Skeletal muscle satellite cell (primary cell): ENCODE results near the gene TYROBP. TPM values are rescaled to one million over a fixed set of nuclear protein-coding genes. Genes with fewer than 3 reads are reported as not detected.
A peak's percentile ranks its signal among the peaks of the same experiment; 100 is the strongest.

Experiments used
- H3K27me3 ChIP-seq: 2 replicates; pipeline ENCODE4 v1.7.0; 2013; ENCODE audit warnings: low read length; ENCODE audit not compliant: control insufficient read depth, insufficient read depth
- H3K36me3 ChIP-seq: 2 replicates; pipeline ENCODE4 v1.7.0; 2013; ENCODE audit warnings: mild to moderate bottlenecking, control low read depth, low read length; ENCODE audit not compliant: insufficient read depth
- H3K4me1 ChIP-seq: 2 replicates; pipeline ENCODE4 v1.7.0; 2013; ENCODE audit warnings: low read length; ENCODE audit not compliant: control insufficient read depth, insufficient read depth
- H3K4me2 ChIP-seq: 2 replicates; pipeline ENCODE4 v1.7.0; 2013; ENCODE audit warnings: mild to moderate bottlenecking, low read length
- H3K4me3 ChIP-seq: 2 replicates; pipeline ENCODE4 v1.7.0; 2013; ENCODE audit warnings: low read length
- H3K9ac ChIP-seq: 2 replicates; pipeline ENCODE4 v1.7.0; 2013; ENCODE audit warnings: mild to moderate bottlenecking, low read depth, low read length, moderate library complexity
- H3K9me3 ChIP-seq: replicated peaks from 2 replicates; pipeline ENCODE4 v1.7.0; 2013; ENCODE audit warnings: mild to moderate bottlenecking, control low read depth, low read length
- small RNA-seq: library from RNA; depleted of rRNA; stranded (forward); fragments of <200 nt; gene quantifications from one replicate; pipeline ENCODE3, GENCODE V24; 2012

Gene TYROBP

GRCh38 chr19:35862528-35862927, 45.6 kb downstream of the TYROBP start:
- H3K9me3 ChIP-seq = no peaks in the 10 kb centered on the region
- H3K4me2 ChIP-seq = no peak overlapping the region
- no peaks in the 10 kb centered on the region for H3K36me3 ChIP-seq
- H3K4me1 ChIP-seq = no peaks in the 10 kb centered on the region
- H3K4me3 ChIP-seq = no peak overlapping the region
- H3K27me3 ChIP-seq = peaks cover 77% of the 10 kb centered on the region
- no peak overlapping the region for H3K9ac ChIP-seq

- Histone ChIP-seq H3K27me3 (peaks cover 84% of the 10 kb centered on the region), H3K9me3 (no peaks in the 10 kb centered on the region), H3K4me3 (no peak overlapping the region), H3K36me3 (no peaks in the 10 kb centered on the region), H3K4me2 (no peak overlapping the region), H3K4me1 (peaks cover 3% of the 10 kb centered on the region), H3K9ac (no peak overlapping the region)
Measured at GRCh38 chr19:35861640-35862160, 46.4 kb downstream of the TYROBP start.

- H3K27me3 ChIP-seq = peaks cover 86% of the 10 kb centered on the region
- H3K4me2 ChIP-seq = no peak overlapping the region
- no peak overlapping the region for H3K9ac ChIP-seq
- peaks cover 3% of the 10 kb centered on the region for H3K4me1 ChIP-seq
- H3K36me3 ChIP-seq = no peaks in the 10 kb centered on the region
- H3K9me3 ChIP-seq = no peaks in the 10 kb centered on the region
- no peak overlapping the region for H3K4me3 ChIP-seq
Measured at GRCh38 chr19:35860818-35861639, 47.1 kb downstream of the TYROBP start.

GRCh38 chr19:35860436-35860817, 47.7 kb downstream of the TYROBP start:
- no peak overlapping the region for H3K4me3 ChIP-seq
- H3K27me3 ChIP-seq = peaks cover 85% of the 10 kb centered on the region
- peaks cover 3% of the 10 kb centered on the region for H3K4me1 ChIP-seq
- no peak overlapping the region for H3K9ac ChIP-seq
- H3K9me3 ChIP-seq = no peaks in the 10 kb centered on the region
- no peak overlapping the region for H3K4me2 ChIP-seq
- H3K36me3 ChIP-seq = no peaks in the 10 kb centered on the region

- Histone ChIP-seq H3K4me1 (peaks cover 3% of the 10 kb centered on the region), H3K36me3 (no peaks in the 10 kb centered on the region), H3K9me3 (no peaks in the 10 kb centered on the region), H3K27me3 (peaks cover 89% of the 10 kb centered on the region), H3K9ac (no peak overlapping the region), H3K4me2 (no peak overlapping the region), H3K4me3 (no peak overlapping the region)
Measured at GRCh38 chr19:35859414-35859813, 48.7 kb downstream of the TYROBP start.

- Histone ChIP-seq H3K4me3 (no peak overlapping the region), H3K4me1 (peaks cover 3% of the 10 kb centered on the region), H3K36me3 (no peaks in the 10 kb centered on the region), H3K27me3 (peaks cover 88% of the 10 kb centered on the region), H3K4me2 (no peak overlapping the region), H3K9me3 (no peaks in the 10 kb centered on the region), H3K9ac (no peak overlapping the region)
Measured at GRCh38 chr19:35858311-35858710, 49.8 kb downstream of the TYROBP start.

- Histone ChIP-seq H3K27me3 (peaks cover 89% of the 10 kb centered on the region), H3K4me2 (peak within 1 kb of the TSS; percentile 79), H3K4me3 (peak within 1 kb of the TSS; percentile 64), H3K36me3 (no peaks in the 10 kb centered on the region), H3K9me3 (no peaks in the 10 kb centered on the region), H3K9ac (no peak within 1 kb of the TSS), H3K4me1 (peaks cover 3% of the 10 kb centered on the region)
Measured at GRCh38 chr19:35856546-35857149, 51.4 kb downstream of the TYROBP start, which contains the start of gene KIRREL2. Gene KIRREL2 (plus strand): TSS chr19:35856911. CDS start chr19:35857120, 209 bp downstream.

Small RNA genes lying within 50 kb of the gene (small RNA-seq; reads per million reads assigned to genes)
- gene AF038458.1 (not detected), gene RN7SL402P (not detected)
